HTR-8/SVneo (cell line): ENCODE measurements around the gene DELE1.

Experiments
- DNase-seq: peaks from one replicate; pipeline ENCODE4 v3.0.0; 2011; ENCODE audit warnings: low spot score, mixed read lengths; ENCODE audit not compliant: insufficient read length
- FAIRE-seq: peaks from 2 replicates; lab custom pipeline; 2011; peaks lifted over from hg19 to GRCh38; lab: Jason Lieb, UNC

Gene DELE1

GRCh38 chr5:141976176-141976575 lies 52.5 kb downstream of the DELE1 start:
- FAIRE-seq (no peak), DNase-seq (no peak)

DNA sequence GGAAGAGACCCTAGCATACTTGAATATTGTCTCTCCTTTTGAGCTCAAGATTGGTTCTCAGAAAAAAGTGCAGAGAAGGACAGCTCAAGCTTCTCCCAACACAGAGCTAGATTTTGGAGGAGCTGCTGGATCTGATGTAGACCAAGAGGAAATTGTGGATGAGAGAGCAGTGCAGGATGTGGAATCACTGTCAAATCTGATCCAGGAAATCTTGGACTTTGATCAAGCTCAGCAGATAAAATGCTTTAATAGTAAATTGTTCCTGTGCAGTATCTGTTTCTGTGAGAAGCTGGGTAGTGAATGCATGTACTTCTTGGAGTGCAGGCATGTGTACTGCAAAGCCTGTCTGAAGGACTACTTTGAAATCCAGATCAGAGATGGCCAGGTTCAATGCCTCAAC lies 54.7 kb downstream of the DELE1 start:
- FAIRE-seq (no peak), DNase-seq (no peak)

DNA sequence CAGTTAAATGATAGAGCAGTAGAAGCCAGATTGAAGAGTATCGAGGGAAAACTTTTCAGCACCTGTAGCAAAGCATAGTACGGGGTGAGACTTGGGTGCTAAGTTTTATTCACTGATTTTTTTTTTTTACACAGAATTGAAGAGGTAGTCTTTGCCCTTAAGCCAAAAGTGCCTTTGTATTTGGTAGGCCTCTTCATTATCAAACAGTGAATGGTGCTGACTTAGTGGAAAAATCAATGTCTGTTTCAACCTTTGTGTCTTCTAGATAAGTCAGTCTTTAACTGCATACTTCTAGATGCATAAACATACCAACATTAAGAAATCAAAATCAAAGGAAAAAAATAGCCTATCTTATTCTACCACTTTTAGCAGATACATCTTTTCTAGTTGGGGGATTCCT lies 59.0 kb downstream of the DELE1 start:
- FAIRE-seq (no peak), DNase-seq (no peak)

GRCh38 chr5:141986072-141986471 lies 62.4 kb downstream of the DELE1 start:
- DNase-seq (no peak), FAIRE-seq (no peak)

DNA sequence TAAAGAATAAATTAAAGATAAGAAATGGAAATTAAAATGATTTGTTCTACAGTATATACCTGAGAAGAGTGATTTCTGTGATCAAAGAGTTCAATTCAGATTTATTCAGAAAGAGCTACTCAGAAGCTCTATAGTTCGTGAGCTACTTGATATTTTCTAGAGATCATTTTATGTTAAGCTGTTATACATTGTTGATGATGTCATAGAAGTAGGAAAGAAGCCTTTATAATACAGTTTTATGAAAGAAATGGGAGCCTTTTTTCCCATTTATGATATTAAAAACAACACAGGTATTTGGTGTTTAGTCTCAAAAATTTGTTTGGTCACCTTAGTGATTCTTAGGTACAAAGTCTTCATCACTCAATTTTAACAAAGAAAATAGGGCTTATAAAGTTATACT lies 66.0 kb downstream of the DELE1 start:
- FAIRE-seq, result no peak
- no peak for DNase-seq
